ENCODE results near the gene AAK1.

The AAK1 gene

DNA sequence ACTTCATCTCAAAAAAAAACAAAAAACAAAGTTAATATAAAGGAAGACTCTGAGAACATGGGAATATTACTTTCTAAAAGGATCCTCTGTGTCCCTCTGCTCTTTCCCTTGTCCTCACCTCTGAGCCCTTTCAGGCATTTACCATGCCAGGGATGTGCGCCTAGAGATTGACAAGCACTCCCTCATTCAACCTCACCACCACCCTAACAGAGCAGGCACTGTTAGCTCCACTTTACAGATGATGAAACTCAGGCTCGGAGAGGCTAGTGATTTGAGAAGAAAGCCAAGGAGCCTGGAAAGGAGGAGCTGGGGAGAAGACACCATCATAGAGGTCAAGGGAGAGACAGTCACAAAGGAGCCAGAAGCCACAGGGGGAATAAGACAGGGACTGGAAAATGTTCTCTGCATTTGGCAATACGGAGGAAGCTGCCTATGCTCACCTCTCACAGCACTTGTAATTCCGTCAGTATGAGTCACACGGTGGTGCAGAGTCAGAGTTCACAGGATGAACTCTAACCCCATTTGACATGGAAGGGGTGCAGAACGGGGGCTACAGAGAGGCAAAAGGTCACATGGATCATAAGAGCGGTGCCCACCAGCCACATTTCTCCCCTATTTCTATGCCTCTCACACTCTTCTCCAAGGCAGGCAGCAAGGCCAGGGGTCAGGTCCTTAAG, 104.5 kb downstream of the AAK1 start:
- DNase-seq (ENCODE audit: low read depth, low spot score) = no peak

GRCh38 chr2:69538249-69538648, 105.3 kb downstream of the AAK1 start:
- DNase-seq (ENCODE audit: low read depth, low spot score) = no peak

- DNase-seq (ENCODE audit: low read depth, low spot score) = no peak
These were observed 107.7 kb downstream of the AAK1 start for GRCh38 chr2:69535817-69536241.

- DNase-seq (ENCODE audit: low read depth, low spot score) = no peak
These were observed 112.4 kb downstream of the AAK1 start for GRCh38 chr2:69531186-69531585.

DNA sequence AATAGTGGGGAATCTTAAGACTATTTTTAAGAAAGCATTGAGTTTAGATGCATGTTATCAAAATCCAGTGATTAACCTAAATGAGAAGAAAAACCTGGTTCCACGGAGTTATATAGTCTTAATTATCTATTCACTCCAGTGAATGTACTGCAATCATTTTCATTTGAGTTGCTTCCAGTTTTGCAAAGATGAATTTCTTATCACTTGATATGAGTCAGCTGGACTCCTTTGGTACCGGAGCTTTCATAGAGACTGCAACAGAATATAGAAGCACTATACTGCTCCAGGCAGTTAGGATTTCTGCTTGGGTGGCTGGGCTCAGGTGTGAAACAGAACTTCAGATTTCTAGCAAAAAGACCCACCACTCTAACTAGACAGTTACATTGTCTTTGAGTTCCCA, 114.1 kb downstream of the AAK1 start:
- DNase-seq (ENCODE audit: low read depth, low spot score) = no peak

DNA sequence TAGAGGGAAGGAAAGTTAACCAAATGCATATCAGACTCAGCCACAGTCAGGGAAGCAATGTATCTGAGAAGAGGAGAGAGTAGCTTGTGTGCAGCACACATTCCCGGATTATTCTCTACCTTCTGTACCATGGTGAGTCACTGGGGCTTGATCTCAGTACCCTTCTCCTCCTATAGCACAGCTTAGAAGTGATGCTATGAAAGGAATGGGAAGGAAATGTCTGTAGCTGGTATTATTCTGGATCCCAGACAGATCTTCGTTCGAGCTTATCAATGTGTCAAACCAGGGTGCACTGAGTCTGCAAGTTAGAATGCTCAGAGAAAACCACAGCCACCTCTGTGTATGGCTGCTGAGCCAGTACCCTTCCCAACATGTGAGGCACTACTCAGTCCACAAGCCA, 118.3 kb downstream of the AAK1 start:
- DNase-seq (ENCODE audit: low read depth, low spot score) = peak; percentile 40

DNA sequence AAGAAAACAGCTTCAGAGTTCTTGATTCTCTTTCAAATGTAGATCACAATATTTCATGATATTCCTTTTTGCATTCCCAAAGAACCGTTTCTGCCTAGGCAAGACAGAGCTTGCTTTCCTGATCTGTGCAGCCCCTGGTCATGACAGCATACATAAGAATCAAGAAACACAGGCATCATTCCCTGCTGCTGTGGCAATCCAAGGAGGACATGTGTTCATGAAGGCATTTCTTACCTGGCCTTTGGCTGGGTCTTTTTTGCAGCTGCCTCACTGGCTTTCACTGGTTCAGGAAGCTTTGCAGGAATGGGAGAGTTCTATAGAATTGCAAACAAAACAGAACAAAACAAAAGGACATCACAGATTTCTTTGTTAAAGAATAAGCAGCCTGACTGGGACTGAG, 118.7 kb downstream of the AAK1 start:
- DNase-seq (ENCODE audit: low read depth, low spot score) = no peak

- DNase-seq (ENCODE audit: low read depth, low spot score) = no peak
These were observed 121.8 kb downstream of the AAK1 start for GRCh38 chr2:69521747-69522146.

- DNase-seq (ENCODE audit: low read depth, low spot score) = no peak
These were observed 124.7 kb downstream of the AAK1 start for GRCh38 chr2:69518841-69519240.

GRCh38 chr2:69517410-69517809, 126.1 kb downstream of the AAK1 start:
- DNase-seq (ENCODE audit: low read depth, low spot score) = no peak

DNA sequence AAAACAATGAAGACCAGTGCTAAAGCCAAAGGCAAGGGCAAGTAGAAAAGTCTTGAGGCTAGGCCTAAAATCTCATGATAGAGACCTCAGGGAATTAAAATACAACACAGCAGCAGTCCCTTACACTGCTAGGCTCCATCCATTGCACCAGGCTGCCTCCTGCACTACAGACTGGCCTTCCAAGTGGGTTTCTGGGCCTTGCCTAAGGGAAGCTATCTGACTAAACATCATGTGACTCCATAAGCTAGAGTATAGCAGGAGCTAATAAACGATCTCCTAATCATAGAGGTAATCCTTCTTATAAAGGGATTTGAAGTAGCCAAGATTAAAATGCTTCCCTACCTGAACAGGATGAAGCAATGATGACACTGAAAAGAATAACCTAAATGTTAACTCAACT, 128.7 kb downstream of the AAK1 start:
- DNase-seq (ENCODE audit: low read depth, low spot score) = no peak

DNA sequence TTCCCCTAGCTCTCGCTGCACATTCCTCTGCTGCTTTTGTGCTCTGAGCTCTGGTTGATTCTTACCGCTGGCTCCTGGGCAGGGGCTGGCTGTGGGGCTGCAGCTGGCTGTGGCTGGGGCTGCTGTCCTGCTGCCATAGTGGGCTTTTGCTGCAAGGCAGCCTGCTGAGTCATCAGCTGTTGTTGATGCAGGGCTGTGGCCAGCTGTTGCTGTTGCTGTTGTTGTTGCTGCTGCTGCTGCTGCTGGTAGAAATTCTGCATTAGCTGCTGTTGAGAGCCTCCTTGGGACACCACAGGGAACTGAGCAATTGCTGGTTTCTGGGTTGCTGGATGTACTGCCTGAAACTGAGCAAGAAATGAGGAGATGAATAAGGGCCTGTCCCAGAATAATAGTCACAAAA, 129.1 kb downstream of the AAK1 start:
- peak; percentile 91 for DNase-seq (ENCODE audit: low read depth, low spot score)

DNA sequence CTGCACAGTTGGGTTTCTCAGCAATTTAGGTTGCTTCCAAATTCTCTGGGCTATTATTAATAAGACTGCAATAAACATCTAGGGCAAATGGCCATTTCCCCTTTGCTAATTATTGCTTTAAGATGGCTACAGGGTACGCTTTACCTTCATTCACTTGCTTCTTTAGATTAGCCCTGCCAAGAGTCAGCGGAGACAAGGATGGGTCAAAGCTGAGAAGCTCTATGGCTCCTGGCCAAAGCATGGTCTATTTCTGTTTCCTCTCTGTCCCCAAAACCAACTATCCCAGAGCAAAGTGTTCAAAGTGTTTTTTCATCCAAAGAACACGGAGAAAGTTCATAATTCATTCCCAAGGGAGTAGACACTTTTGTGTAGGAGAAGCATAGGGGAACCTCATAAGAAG, 131.1 kb downstream of the AAK1 start:
- DNase-seq (ENCODE audit: low read depth, low spot score) = no peak

DNA sequence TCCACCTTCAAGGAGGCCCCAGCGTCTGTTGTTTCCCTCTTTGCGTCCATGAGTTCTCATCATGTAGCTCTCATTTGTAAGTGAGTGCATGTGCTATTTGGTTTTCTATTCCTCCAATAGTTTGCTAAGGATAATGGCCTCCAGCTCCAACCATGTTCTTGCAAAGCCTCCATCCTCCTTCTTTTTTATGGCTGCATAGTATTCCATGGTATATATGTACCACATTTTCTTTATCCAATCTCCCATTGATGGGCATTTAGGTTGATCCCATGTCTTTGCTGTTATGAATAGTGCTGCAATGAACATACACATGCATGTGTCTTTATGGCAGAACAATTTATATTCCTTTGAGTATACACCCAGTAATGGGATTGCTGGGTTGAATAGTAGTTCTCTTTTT, 133.3 kb downstream of the AAK1 start:
- DNase-seq (ENCODE audit: low read depth, low spot score) = no peak

DNA sequence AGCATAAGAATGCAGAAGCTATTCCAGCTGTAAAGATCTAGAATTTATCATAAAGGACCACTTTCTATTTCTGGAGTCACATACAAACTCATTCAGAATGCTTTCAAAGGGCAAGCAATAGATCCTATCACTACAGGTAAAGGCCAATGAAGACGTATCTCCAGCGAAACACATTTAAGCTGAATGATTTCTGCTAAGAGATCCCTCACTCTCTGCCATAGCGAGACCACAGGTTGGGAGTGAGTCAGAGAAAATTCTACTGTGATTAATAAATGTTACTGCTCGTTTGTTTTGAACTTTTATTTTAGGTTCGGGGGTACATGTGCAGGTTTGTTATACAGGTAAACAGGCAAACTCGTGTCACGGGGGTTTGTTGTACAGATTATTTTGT, 133.8 kb downstream of the AAK1 start:
- DNase-seq (ENCODE audit: low read depth, low spot score) = no peak

DNA sequence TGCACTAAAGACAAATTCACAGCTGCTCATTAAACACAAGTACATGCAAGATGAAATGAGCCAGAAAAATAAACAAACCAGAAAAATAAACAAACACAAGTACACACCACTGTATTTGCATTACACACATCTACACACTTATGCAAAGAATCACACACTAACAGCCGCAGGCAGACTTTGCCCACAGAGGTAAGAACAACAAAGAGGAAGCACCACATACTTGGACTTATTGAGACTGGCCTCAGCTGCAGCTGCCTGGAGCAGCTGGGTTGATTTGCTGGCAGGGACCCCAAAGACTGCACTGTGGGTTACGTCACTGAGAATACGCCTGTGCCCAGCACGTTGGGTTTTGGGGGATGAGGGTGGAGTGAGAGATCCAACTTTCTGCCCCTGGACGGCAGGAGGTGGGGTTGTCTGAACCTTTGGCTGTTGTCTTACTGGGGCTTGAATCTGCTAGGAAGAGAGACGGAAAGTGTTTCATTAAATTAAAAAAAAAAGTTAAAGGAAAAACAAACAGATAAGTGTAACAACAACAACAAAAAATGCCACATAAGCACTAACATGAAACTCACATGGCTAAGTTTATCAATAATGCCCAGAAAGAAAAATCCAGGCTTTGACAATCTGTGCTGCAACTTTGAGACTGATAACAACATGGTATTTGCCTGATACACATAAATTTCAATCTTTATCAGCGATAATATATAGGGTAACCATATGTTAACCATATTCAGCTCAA, 134.4 kb downstream of the AAK1 start:
- peak; percentile 36 for DNase-seq (ENCODE audit: low read depth, low spot score)

GRCh38 chr2:69505710-69506109, 137.8 kb downstream of the AAK1 start:
- no peak for DNase-seq (ENCODE audit: low read depth, low spot score)

GRCh38 chr2:69501301-69501700, 142.2 kb downstream of the AAK1 start:
- DNase-seq (ENCODE audit: low read depth, low spot score) = no peak

DNA sequence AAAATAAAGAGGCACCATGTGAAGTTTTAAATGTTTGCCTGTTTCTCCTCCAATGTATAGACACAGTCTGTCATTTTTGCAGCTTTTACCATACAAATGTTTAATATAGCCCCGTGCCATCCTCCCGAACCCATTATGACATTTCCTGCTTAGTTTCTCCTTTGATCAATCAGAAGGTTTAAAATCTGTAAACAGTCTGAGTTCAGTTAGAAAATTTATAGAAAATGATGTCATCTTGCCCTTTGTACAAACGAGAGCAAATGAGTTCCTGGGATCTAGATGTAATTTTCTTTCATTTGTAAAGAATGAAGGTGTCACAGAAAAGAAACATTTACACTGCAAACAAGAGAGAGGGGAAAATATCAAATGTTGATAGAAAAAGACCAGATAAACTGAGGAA, 143.6 kb downstream of the AAK1 start:
- DNase-seq (ENCODE audit: low read depth, low spot score) = no peak

DNA sequence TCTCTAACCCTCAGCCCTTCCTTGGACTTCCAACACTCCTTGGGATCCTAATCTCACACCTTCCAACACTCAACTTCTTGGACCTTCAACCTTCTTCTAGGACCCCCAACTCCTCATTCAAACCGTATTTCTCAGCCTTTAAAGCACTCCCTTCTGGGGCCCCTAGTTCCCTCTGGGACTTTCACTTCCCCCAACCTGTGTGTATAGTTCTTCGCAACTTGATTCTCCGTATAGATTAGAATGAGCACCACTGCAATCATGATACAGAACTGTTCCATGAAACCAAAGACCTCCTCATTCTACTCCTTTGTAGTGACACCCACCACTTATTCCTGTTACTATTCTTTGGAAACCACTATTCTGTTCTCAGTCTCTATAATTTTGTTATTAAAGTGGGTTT, 144.3 kb downstream of the AAK1 start:
- no peak for DNase-seq (ENCODE audit: low read depth, low spot score)

DNA sequence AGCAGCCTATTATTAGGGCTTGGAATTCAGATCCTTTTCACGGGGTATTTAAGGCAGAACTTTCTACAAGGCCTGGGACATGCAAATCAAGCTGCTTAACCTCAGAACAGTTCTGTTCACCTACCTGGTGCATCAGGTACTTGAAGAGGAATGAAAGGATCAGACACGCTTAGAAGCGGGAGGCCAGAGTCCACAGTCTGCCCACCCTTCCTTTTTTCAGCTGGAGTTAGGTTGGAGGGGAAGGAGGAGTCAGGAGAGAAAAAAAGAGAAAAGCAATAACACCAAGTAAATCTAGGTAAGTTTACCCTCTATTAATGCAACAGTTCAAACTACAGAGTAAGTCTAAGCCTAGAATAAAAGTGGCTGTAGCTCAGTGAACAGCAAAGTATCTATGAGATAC, 147.7 kb downstream of the AAK1 start:
- DNase-seq (ENCODE audit: low read depth, low spot score) = no peak

DNA sequence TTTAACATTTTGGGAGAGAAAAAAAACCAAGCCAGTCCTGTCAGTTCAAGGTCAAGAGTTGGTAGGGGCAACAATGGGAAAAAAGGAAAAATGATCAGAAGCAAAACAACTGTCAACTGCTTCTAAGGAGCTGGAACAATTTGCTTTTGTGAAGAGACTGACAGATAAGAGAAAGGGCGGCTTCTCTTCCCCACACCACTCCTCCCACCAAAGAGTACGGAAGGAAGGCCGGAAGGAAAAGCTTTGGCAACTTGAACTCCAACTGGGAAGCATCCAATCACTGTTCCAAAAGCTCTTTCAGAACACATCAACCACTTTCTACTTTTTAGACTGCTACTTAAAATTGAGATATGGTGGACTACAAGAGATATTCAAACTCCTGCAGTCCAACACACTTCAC, 148.5 kb downstream of the AAK1 start:
- DNase-seq (ENCODE audit: low read depth, low spot score) = no peak

- DNase-seq (ENCODE audit: low read depth, low spot score) = no peak
These were observed 149.4 kb downstream of the AAK1 start for GRCh38 chr2:69494126-69494525.

DNA sequence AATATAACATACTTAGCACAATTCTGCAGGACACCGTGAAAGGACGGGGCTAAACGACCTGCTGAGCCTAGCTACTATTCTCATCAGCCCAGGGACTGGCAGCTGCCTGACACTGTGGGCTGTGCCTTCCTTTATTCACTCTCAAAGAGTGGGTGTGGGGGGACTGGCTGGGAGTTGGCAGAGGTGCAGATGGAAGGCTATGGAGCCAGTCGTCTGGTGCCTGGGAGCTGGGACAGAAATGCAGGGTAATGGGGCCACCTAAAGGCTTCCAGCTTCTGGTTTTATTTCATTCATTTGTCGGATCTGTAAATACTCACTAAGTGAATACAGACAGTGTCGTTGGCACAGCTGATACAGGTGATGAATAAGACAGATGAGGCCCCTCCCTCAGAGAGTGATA, 150.3 kb downstream of the AAK1 start:
- peak; percentile 33 for DNase-seq (ENCODE audit: low read depth, low spot score)

All from astrocyte of the hippocampus (primary cell).